ENCODE results near the gene EFCAB12.
"Not testable (repeated sequence)": the region's sequence is repeated elsewhere in the genome, so short reads cannot be mapped to it uniquely, and the experiment has no call there.

The EFCAB12 gene

DNA sequence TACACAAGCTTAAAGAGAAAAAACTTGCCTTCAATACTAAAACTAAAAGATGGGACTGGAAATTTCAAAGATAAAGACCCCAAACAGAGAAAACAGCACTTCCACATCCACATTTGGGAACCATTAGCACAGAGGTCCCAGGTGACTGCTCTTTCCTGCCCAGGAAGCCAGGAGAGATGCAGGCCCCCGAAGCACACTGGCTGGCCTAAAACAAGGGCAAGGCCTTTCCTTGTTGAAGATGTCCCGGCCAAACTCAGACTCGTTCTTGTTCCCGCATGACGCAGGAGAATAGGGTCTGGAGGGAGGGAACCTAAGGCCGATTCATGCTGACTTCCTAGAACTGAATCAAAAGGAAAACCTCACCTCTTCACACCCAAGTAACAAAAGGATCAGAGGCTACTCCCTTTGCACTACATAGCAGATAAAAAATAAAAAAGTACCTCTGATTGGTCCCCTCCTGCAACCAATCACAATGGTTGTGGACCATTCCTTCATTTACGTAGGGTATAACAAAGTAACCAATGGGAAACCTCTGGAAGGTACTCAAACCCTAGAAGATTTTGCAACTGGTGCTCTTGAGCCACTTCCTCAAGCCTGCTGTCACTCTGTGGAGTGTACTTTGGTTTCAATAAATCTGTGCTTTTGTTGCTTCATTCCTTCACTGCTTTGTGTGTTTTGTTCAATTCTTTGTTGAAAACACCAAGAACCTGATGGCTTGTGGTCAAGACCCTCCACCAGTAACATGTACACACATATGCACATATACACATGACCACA, 48.7 kb downstream of the EFCAB12 start:
- no peak for DNase-seq (ENCODE audit: low read depth)
- no peak overlapping the region for H3K4me3 ChIP-seq (ENCODE audit: low read depth, low read length)

DNA sequence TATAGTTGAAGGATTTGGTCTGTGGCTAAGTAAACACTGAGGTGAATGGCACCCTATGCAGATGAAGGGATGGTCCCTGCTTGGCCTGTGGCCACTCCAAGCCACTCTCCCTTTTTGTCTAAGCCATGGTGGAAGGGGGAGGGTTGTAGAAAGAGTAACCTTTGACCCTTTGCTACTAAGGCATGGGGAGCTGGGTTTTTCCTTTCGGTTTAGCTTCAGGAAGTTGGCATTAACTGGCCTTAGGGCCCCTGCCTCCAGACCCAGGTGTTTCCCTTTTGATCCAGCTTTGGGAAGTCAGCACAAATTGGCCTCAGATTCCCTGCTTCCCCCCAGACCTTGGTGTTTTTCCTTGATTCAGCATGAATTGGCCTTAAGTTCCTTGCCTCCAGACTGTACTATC, 49.5 kb downstream of the EFCAB12 start:
- no peak for DNase-seq (ENCODE audit: low read depth)
- no peak overlapping the region for H3K4me3 ChIP-seq (ENCODE audit: low read depth, low read length)

DNA sequence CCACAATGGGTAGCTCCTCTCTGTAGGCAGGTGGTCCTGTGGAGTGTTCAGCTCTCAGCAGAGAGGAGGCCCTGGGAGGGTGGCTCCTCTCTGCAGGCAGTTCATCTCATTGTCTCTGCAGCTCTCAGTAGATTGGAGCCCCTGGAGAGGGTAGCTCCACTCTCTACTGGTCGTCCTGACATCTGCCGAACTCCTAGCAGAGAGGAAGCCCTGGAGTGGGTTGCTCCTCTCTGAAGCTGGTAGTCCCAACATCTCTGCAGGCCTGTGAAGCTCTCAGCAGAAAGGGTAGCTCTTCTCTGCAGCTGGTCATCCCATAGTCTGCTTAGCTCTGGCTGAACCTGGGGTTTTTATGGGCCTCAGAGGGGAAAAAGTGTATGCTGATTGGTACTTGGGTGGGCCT, 50.8 kb downstream of the EFCAB12 start:
- H3K4me3 ChIP-seq (ENCODE audit: low read depth, low read length) = no peak overlapping the region
- no peak for DNase-seq (ENCODE audit: low read depth)

DNA sequence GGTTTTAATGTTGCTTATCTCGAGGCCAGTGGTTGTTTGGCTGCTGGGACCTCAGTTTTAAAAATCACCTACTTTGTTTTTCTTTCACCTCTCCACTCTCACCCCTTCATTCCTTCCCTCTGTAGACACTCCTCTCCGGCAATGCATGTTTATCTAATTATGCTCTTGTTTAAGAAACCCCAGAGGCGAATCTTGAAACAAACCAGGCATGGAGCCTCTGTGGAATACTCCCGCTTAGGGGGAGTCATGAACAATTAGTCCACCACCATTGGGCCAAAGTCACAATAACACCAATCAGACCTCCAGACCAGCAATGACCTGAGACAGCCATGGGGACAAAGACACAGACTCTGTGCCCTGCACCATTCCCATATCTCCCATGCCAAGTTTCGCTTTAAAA, 53.3 kb downstream of the EFCAB12 start:
- no peak overlapping the region for H3K4me3 ChIP-seq (ENCODE audit: low read depth, low read length)
- DNase-seq (ENCODE audit: low read depth) = no peak

DNA sequence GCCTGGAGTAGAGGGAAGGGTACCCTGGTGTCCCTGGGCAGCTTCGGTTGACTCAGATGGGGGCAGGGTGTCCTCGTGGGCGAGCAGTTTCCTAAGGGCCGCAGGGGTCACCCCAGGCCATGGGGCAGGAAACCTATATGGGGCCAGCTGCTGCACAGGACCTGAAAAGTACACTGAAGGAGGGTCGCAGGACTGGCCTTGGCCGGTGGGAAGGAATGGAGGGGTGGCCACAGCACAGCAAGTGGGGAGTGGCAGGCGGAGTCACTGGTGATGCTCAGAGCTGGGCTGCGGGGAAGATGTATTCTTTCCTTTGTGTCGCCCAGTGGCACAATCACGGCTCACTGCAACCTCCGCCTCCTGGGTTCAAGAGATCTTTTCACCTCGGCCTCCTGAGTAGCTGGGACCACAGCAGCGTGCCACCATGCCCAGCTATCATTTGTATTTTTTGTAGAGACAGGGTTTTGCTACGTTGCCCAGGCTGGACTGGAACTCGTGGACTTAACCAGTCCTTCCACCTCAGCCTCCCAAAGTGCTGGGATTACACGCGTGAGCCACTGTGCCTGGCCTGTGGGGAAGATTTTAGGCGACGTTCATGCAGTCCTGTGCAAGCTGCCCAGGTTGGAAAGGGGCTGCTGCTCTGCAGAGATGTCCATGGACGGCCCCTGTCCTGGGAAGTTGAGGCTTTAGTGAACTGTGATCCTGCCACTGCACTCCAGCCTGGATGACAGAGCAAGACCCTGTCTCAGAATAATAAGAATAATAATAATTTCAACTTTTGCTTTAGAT, 57.2 kb downstream of the EFCAB12 start:
- no peak for DNase-seq (ENCODE audit: low read depth)

DNA sequence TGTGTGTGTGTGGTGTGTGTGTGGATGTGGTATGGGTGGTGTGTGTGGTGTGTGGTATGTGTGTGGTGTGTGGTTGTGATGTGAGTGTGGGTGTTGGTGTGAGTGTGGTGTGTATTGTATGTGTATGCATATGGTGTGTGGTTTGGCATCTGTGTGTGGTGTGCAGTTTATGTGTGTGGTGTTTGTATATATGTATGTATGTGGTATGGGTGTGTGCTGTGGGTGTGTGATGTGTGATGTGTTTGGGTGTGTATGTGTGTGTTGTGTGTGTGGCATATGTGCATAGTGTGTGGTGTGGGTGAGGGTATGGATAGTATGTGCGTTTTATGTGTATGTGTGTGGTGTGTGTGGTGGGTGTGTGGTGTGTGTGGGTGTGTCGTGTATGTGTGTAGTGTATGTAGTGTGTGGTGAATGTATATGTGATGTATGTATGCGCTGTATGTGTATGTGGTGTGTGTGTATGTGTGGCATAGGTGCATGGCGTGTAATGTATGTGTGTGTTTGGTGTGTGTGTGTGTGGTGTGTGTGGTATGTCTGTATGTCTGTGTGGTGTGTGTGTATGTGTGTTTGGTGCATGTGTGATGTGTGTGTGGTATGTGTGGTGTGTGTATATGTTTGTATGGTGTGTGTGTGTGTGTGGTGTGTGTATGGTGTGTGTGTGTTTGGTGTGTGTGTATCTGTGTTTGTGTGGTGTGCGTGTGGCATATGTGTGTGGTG, 58.0 kb downstream of the EFCAB12 start:
- no peak for DNase-seq (ENCODE audit: low read depth)
- no peak overlapping the region for H3K4me3 ChIP-seq (ENCODE audit: low read depth, low read length)

More for the DNA sequence above, 57.2 kb downstream of the EFCAB12 start:
- H3K4me3 ChIP-seq (ENCODE audit: low read depth, low read length) = no peak overlapping the region

DNA sequence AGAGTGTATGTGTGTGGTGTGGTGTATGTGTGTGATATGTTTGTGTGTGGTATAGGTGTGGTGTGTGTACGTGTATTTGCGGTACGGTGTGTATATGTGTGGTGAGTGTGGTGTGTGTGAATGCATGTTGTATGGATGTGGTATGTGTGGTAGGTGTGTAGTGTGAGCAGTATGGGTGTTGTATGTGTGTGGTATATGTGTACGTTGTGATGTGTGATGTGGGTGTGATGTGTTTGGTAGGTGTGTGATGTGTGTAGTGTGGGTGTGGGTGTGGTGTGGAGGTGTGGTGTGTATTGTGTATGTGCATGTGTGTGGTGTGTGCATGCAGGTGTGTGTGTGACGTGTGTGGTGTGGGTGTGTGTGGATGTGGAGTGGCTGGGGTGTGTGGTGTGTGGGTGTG, 58.7 kb downstream of the EFCAB12 start:
- no peak for DNase-seq (ENCODE audit: low read depth)
- no peak overlapping the region for H3K4me3 ChIP-seq (ENCODE audit: low read depth, low read length)

DNA sequence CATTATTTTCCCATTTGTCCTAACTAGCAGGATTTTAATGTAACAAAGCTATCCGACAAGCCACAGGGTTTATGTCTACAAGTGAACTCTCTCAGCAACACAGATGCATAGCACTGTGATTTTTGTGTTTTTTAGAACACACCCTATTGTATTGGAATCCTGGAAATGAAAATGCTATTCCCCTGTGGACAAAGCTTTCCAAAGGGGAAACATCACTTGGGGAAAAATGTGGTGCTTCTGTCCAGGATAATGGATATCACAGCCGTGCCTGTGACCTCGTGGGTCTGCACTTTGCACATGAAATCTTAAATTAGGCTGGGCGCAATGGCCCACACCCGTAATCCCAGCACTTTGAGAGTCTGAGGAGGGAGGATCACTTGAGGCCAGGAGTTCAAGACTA, 60.6 kb downstream of the EFCAB12 start:
- DNase-seq (ENCODE audit: low read depth) = no peak
- no peak overlapping the region for H3K4me3 ChIP-seq (ENCODE audit: low read depth, low read length)

DNA sequence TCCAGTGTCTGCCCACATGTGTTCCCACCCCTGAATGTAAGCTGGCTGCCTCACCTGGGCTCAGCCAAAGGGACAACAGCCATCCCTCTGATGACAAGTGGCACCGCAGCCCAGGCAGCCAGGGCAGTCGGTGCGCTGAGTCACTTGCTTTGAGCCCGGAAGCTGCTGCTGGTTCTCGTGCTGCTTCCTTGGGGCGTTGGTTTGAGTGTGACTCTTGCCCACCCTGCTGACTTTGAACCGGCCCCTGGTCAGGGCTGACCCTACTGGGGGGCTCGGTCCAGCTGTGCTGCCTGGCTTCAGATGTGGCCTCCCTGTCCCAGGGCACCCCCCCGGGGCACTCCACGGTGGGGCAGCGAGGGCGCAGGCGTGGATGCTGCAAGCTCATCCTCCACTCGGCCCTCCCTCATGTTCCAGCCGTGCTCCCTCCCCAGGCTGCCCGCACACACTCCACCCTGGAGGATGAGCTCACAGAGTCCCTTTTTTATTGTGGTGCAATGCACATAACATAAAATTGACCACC, 62.1 kb downstream of the EFCAB12 start:
- H3K4me3 ChIP-seq (ENCODE audit: low read depth, low read length) = no peak overlapping the region
- no peak for DNase-seq (ENCODE audit: low read depth)

DNA sequence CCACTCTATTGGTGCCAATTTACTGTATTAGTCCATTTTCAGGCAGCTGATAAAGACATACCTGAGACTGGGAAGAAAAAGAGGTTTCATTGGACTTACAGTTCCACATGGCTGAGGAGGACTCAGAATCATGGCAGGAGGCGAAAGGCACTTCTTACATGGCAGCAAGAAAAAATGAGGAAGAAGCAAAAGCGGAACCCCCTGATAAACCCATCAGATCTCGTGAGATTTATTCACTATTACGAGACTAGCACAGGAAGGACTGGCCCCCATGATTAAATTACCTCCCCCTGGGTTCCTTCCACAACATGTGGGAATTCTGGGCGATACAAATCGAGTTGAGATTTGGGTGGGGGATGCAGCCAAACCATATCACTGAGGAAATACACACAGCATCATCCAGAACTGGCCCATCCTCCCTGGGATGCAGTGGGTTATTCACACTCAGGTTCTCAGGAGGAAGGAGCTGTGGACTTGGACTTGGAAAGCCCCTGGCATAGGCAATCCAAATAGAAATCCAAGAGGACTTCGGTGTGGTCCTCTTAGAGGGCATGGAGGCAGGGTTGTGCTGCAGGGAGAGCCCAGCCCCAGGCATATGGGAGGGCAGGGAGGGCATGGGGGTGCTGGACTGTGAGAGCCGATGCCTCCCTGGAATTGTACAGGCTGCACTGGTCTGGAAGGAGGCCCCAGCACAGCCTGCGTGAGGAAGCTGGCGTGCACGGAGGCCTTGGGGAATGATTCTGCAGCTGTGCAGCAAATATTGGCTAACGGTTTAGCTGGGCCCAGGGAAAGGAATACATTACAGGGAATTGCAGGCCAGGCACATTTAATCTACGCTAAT, 62.9 kb downstream of the EFCAB12 start:
- peak; percentile 11 for DNase-seq (ENCODE audit: low read depth)
- no peak overlapping the region for H3K4me3 ChIP-seq (ENCODE audit: low read depth, low read length)

DNA sequence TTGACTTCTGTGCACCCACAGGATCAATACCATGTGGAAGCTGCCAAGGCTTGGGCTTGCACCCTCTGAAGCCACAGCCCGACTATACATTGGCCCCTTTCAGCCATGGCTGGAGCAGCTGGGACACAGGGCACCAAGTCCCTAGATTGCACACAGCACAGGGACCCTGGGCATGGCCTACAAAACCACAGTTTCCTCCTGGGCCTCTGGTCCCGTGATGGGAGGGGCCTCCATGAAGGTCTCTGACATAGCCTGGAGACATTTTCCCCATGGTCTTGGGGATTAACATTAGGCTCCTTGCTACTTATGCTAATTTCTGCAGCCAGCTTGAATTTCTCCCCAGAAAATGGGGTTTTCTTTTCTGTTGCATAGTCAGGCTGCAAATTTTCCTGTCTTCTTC, 63.6 kb downstream of the EFCAB12 start:
- not testable (repeated sequence) for DNase-seq (ENCODE audit: low read depth); H3K4me3 ChIP-seq (ENCODE audit: low read depth, low read length)

DNA sequence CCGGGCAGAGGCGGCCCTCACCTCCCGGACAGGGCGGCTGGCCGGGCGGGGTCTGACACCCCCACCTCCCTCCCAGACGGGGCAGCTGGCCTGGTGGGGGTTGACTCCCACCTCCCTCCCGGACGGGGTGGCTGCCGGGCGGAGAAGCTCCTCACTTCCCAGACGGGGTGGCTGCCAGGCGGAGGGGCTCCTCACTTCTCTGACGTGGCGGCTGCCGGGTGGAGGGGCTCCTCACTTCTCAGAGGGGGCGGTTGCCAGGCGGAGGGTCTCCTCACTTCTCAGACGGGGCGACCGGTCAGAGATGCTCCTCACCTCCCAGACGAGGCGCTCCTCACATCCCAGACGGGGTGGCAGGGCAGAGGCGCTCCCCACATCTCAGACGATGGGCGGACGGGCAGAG, 65.1 kb downstream of the EFCAB12 start:
- DNase-seq (ENCODE audit: low read depth); H3K4me3 ChIP-seq (ENCODE audit: low read depth, low read length): not testable (repeated sequence)

DNA sequence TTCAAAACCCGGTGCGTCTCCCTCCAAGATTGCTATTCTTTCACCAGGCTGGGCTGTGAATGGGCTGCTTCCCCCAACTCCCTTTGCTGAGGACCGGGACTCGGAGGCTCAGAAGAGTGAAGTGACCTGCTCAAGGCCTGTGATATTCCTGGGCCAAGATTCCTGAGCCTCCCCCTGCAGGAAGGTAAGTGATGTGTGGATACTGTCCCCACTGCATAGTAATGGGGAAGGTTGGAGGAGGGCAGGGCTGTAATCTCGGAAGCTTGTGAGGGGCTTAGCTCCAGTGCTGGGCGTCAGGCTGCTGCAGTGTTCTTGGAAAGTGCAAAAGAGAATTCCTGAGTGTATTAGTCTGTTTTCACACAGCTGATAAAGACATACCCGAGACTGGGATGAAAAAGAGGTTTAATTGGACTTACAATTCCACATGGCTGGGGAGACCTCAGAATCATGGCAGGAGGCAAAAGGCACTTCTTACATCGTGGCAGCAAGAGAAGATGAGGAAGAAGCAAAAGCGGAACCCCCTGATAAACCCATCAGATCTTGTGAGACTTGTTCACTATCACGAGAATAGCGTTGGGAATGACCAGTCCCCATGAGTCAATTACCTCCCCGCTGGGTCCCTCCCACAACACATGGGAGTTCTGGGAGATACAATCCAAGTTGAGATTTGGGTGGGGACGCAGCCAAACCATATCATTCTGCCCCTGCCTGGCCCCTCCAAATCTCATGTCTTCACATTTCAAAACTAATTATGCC, 67.6 kb downstream of the EFCAB12 start:
- no peak for DNase-seq (ENCODE audit: low read depth)
- no peak overlapping the region for H3K4me3 ChIP-seq (ENCODE audit: low read depth, low read length)

DNA sequence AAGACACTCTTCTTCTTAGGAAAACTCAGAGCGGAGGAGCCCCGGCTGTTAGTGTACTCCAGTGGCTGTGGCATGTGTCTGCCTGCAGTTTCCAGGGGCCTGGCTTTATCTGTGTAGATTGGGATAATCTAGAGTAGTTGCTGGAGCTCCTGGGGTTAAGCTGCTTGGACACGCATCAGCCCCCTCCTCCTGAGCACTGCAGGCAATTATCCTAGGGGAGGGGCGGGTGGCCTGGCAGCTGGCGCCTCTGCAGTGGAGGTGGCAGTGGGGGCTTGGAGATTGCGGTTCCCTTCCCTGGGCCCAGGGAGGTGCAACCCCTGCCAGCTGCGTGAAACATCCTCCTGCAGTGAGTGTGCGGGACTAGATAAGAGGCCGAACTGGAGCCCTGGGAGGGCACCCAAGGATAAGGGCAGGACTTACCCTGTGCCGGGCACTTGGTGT, 68.2 kb downstream of the EFCAB12 start:
- H3K4me3 ChIP-seq (ENCODE audit: low read depth, low read length) = no peak overlapping the region
- no peak for DNase-seq (ENCODE audit: low read depth)

DNA sequence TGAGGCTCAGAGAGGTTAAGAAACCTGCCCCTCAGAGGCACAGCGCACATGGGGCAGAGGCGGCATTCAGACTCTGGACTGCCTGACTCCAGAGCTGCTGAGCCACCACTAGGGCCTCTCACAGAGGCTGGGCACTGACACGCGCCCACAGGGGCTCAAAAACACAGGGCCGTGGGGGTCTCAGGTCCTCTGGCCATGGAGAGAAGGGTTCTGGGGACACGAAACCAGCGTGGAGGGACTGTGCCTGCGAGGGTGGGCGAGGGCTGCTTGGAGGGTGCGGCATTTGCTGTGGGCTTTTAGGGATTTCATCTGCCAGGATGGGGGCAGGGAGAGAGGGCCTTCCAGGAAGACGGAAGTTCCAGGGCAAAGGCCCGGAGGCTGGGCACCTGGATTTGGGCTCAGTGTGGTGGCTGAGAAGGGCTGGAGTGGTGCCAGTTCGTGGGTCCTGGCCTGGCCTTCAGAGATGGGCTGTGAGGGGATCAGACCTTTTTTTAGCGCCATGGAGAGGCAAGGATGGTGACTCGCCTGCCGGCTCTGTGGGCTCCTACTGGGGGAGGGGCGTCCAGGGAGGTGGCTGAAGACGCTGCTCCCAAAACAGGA, 69.6 kb downstream of the EFCAB12 start:
- no peak overlapping the region for H3K4me3 ChIP-seq (ENCODE audit: low read depth, low read length)
- no peak for DNase-seq (ENCODE audit: low read depth)

DNA sequence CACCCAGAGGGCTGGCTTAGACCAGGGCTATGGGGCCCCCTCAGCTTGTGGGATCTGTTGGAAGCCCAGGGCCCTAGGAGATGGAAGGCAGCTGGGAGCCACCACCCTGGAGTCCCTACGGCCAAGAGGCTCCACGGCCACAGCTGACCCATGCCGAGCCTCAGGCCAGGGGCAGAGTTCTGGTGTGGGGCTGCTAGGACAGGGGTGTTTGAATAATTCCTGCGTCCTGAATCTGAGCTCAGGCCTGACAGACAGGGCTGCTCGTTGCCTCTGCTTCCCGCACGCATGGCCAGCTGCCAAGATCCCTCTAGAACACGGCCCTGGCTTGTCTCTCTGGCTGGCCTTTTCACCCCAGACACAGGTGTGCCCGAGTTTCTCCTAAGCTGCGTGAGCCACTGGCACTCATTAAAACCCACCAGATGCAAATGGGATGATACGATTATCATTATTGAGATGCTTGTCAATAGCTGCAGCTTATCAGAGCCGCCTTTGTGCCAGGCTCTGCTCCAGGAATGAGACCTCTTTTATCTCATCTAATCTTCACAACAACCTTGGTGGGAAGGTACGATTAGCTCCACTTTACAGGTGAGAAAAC, 70.2 kb downstream of the EFCAB12 start:
- no peak for DNase-seq (ENCODE audit: low read depth)

DNA sequence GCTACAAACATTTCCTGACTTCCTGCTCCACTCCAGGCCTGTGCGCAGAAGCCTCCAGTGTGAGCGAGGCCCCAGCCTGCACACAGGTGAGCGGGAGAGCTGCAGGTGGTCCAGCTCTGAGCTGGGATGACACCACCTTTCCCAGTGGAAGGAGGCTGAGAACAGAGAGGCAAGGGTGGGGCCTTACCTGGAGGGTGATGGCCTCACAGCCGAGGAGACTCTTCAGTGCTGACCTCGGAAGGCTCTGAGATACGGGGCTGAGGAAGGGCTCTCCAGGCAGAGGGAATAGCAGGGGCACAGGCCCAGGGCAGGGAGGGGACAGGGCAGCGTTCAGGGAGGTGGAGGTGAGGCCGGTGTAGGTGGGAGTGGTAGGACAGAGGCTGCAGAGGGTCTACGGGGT, 70.8 kb downstream of the EFCAB12 start:
- H3K4me3 ChIP-seq (ENCODE audit: low read depth, low read length) = no peak overlapping the region
- DNase-seq (ENCODE audit: low read depth) = no peak

More for the DNA sequence above, 70.2 kb downstream of the EFCAB12 start:
- no peak overlapping the region for H3K4me3 ChIP-seq (ENCODE audit: low read depth, low read length)

Measured in skeletal muscle cell (primary cell).